ENCODE results near the gene NME3. TPM values are rescaled to one million over a fixed set of nuclear protein-coding genes. Genes with fewer than 3 reads are reported as not detected.

The NME3 gene
- total RNA-seq, 1 experiment from 2014 or later: 76.9 TPM

DNA sequence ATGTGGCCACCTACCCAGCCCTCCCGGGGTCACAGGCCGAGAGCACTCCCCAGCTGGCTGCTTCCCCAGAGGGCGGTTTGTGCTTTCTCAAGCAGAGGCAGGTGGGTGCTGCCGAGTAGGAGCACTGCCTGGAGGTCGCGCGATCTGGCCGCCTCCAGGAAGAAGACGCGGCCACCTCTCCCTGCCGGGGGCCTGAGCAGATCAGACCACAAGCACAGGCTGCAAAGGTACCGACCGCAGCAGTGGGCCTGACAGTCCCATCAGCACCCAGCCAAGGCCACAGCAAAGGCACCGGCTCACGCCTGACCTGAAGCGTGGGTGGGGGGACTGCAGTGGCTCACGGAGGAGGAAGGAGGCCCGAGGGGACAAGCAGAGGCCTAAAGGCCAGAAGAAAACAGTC, 37.3 kb upstream of the NME3 start:
- Histone ChIP-seq H3K27ac (ENCODE audit: insufficient read length, low read depth, low read length) (no peak overlapping the region), H3K18ac (ENCODE audit: insufficient read length, low read depth, low read length) (no peak overlapping the region), H2AK5ac (ENCODE audit: insufficient read length, low read length) (no peak overlapping the region), H3K9me3 (ENCODE audit: control insufficient read depth, low read depth, low read length) (no peaks in the 10 kb centered on the region), H3K4me1 (ENCODE audit: insufficient read depth, low read length) (no peaks in the 10 kb centered on the region), H2BK120ac (ENCODE audit: low read depth, low read length, poor library complexity, severe bottlenecking) (no peak overlapping the region), H2BK5ac (ENCODE audit: insufficient read length, low read length) (no peak overlapping the region), H3K27me3 (ENCODE audit: insufficient read depth, low read length) (no peaks in the 10 kb centered on the region), H2AFZ (ENCODE audit: low read length) (no peak overlapping the region), H3T11ph (ENCODE audit: low read length) (no peak overlapping the region), H4K20me1 (ENCODE audit: control insufficient read depth, insufficient read depth, insufficient read length) (no peaks in the 10 kb centered on the region), H3K23me2 (ENCODE audit: insufficient read length, low read depth, low read length, poor library complexity, severe bottlenecking) (no peaks in the 10 kb centered on the region), H2BK20ac (ENCODE audit: low read depth, low read length, poor library complexity, severe bottlenecking) (no peak overlapping the region), H3K79me2 (ENCODE audit: insufficient read depth, low read length) (no peaks in the 10 kb centered on the region), H3K14ac (ENCODE audit: insufficient read depth, low read length) (no peak overlapping the region), H2BK12ac (ENCODE audit: insufficient read length, low read depth, low read length) (no peak overlapping the region), H3K4ac (ENCODE audit: low read depth, low read length) (no peak overlapping the region), H3K56ac (ENCODE audit: insufficient read length, low read depth, low read length) (no peak overlapping the region), H3K79me1 (ENCODE audit: insufficient read depth, low read depth, low read length, poor library complexity, severe bottlenecking) (no peaks in the 10 kb centered on the region), H3K9ac (ENCODE audit: extremely low read depth, insufficient read length, low read length) (no peak overlapping the region), H4K91ac (ENCODE audit: insufficient read length, low read depth, low read length) (no peak overlapping the region), H2BK15ac (ENCODE audit: low read depth, low read length) (no peak overlapping the region), H3K23ac (ENCODE audit: insufficient read length, low read depth, low read length) (no peak overlapping the region), H4K8ac (replicated peaks; ENCODE audit: insufficient read length, low read depth, low read length) (no peak overlapping the region), H4K5ac (ENCODE audit: insufficient read length, low read depth, low read length) (no peak overlapping the region), H3K4me2 (ENCODE audit: insufficient read depth, insufficient read length, low read length) (no peak overlapping the region)
- H3K4me1 Mint-ChIP-seq: peaks cover 0 to 3% of the 10 kb centered on the region in 2 experiments; a peak in 2 of 4 replicates
- no peak for DNase-seq
- peaks cover 2 to 4% of the 10 kb centered on the region in 2 experiments; a peak in 2 of 5 replicates for H3K9me3 Mint-ChIP-seq
- peaks cover 15 to 37% (median 16%) of the 10 kb centered on the region in 3 experiments; a peak in 6 of 7 replicates for H3K36me3 Mint-ChIP-seq (ENCODE audit: insufficient read depth in 1 of 3, low read depth in 3 of 3)
- H3K27me3 Mint-ChIP-seq (ENCODE audit: low read depth): no peaks in the 10 kb centered on the region
- H3K4me3 Mint-ChIP-seq: no peak overlapping the region
- H3K27ac Mint-ChIP-seq: no peak overlapping the region
- no peak for TF ChIP-seq CTCF (conservative IDR thresholded peaks at IDR 0.05)
- no CpG with 5 or more reads among the region's 18 CpGs for WGBS (ENCODE audit: extremely low coverage, insufficient read length, low lambda C conversion rate)

Data from H9 (cell line).